ENCODE results near the gene ZNF674. TPM values are rescaled to one million over a fixed set of nuclear protein-coding genes. Genes with fewer than 3 reads are reported as not detected.

The ZNF674 gene
- total and polyA plus RNA-seq, 2 donors (not counting 3 experiments of a cell fraction or from before 2014, with no cell fraction given) = 2.5 to 6.7 TPM

- DNase-seq (ENCODE audit: low read depth, low spot score) (peak; percentile 63), FAIRE-seq (no peak)
- H2AFZ ChIP-seq (ENCODE audit: low read depth, low read length) = peak overlapping the region; percentile 48
- H3K9me3 ChIP-seq (replicated peaks; ENCODE audit: control insufficient read depth, insufficient read depth, low read length) = no peaks in the 10 kb centered on the region
- no TSS peak for BruUV-seq (replicated peaks)
- peaks cover 3% of the 10 kb centered on the region for H3K79me2 ChIP-seq (ENCODE audit: control insufficient read depth, insufficient read depth, low read length)
- dilution Hi-C loops (cut with MboI; ENCODE audit: extremely low pct_ligation_motif_present, low sequenced_read_pairs) = no loop called here
- H3K36me3 ChIP-seq (ENCODE audit: control insufficient read depth in 2 of 2, extremely low read depth in 1 of 2, insufficient read depth in 2 of 2, low read length in 2 of 2) = no peaks in the 10 kb centered on the region
- intact Hi-C loops (cut with micrococcal nuclease) = loop anchor here (1.0 to 10.0 kb wide), 2 partner anchors 68 to 221 kb away; no protein-coding TSS in a partner anchor
- peak overlapping the region; percentile 52 for H3K27ac ChIP-seq (ENCODE audit: insufficient read depth, low read depth, low read length)
- no peaks in the 10 kb centered on the region for H3K27me3 ChIP-seq (ENCODE audit: control insufficient read depth in 2 of 2, insufficient read depth in 2 of 2, low read length in 2 of 2)
- ChIA-PET CTCF (interaction anchor here (0.6 to 4.0 kb wide), 3 partner anchors 9 to 68 kb away, joined by 3 to 11 read pairs (median 4); no protein-coding TSS in a partner anchor), POLR2A (no interaction called here)
- peak overlapping the region; percentile 48 to 74 (median 67) for H3K4me3 ChIP-seq (replicated peaks in 1 of 3; ENCODE audit: insufficient read depth in 1 of 3, low read depth in 1 of 3, low read length in 3 of 3)
- peak overlapping the region; percentile 16 for H3K9ac ChIP-seq (replicated peaks; ENCODE audit: extremely low read depth, insufficient read depth, low read length)
- TF ChIP-seq GATA2 (IDR thresholded peaks at IDR 0.05; ENCODE audit: insufficient read depth, insufficient read length, low read depth, low read length) = no peak
- peak in 1 of 2 donors; percentile 28 for TF ChIP-seq CTCF (IDR thresholded peaks at IDR 0.05; ENCODE audit: extremely low read depth in 1 of 2, insufficient read depth in 1 of 2, low read depth in 1 of 2, low read length in 2 of 2)
- H3K9me1 ChIP-seq (replicated peaks; ENCODE audit: control insufficient read depth, extremely low read depth, insufficient read depth, low read length) = no peaks in the 10 kb centered on the region
- H4K20me1 ChIP-seq (replicated peaks; ENCODE audit: control insufficient read depth, extremely low read depth, insufficient read depth, low read length) = no peaks in the 10 kb centered on the region
- H3K4me1 ChIP-seq (ENCODE audit: control insufficient read depth, extremely low read depth, insufficient read depth, low read length) = peaks cover 30% of the 10 kb centered on the region
- peak overlapping the region; percentile 76 for H3K4me2 ChIP-seq (ENCODE audit: insufficient read depth, low read length)
These were observed 28.9 kb upstream of the ZNF674 start for GRCh38 chrX:46573892-46574773.

Data from endothelial cell of umbilical vein (primary cell).